Calu3 (cell line): ENCODE measurements around the gene ATP7A. TPM values are rescaled to one million over a fixed set of nuclear protein-coding genes. Genes with fewer than 3 reads are reported as not detected.
"Not testable (repeated sequence)": the region's sequence is repeated elsewhere in the genome, so short reads cannot be mapped to it uniquely, and the experiment has no call there.

Source experiments
- BruUV-seq: library from RNA; stranded (reverse); fragments of 400-500 nt; replicated peaks from 2 replicates; lab custom pipeline; 2021; lab: Mats Ljungman, UMichigan
- CTCF ChIA-PET: fragments of 300-600 bp; sonication (Branson Sonifier 250); formaldehyde crosslinking; loops from one replicate; lab custom pipeline; 2022; ENCODE audit warnings: antibody characterized with exemption; lab: Charles Lee
- DNase-seq: peaks from one replicate; pipeline ENCODE4 v3.0.0; 2022
- H3K27ac Mint-ChIP-seq: one replicate; pipeline ENCODE4 v1.8.0; 2022; ENCODE audit warnings: mixed read lengths; ENCODE audit not compliant: unreplicated experiment
- H3K27me3 Mint-ChIP-seq: one replicate; pipeline ENCODE4 v1.8.0; 2022; ENCODE audit warnings: mixed read lengths; ENCODE audit not compliant: unreplicated experiment
- H3K36me3 Mint-ChIP-seq: one replicate; pipeline ENCODE4 v1.8.0; 2022; ENCODE audit warnings: mild to moderate bottlenecking, moderate library complexity, mixed read lengths; ENCODE audit not compliant: insufficient read depth, unreplicated experiment
- H3K4me1 Mint-ChIP-seq: one replicate; pipeline ENCODE4 v1.8.0; 2022; ENCODE audit warnings: mild to moderate bottlenecking, low read depth, mixed read lengths; ENCODE audit not compliant: unreplicated experiment
- H3K4me3 Mint-ChIP-seq: one replicate; pipeline ENCODE4 v1.8.0; 2022; ENCODE audit warnings: mild to moderate bottlenecking, low read depth, moderate library complexity, mixed read lengths; ENCODE audit not compliant: unreplicated experiment
- H3K9me3 Mint-ChIP-seq: one replicate; pipeline ENCODE4 v1.8.0; 2022; ENCODE audit warnings: low read depth, mixed read lengths; ENCODE audit not compliant: unreplicated experiment
- CTCF ChIP-seq: fragments of 200-600 bp; IDR thresholded peaks from one replicate; pipeline ENCODE4 v1.8.0; 2022; ENCODE audit warnings: antibody characterized with exemption; ENCODE audit not compliant: unreplicated experiment
- intact Hi-C: fragments of 100-400 bp; cut with micrococcal nuclease; formaldehyde crosslinking; loops from one replicate; pipeline ENCODE4 v1.10.0; 2022; ENCODE audit not compliant: unreplicated experiment
- total RNA-seq: library from RNA; stranded (reverse); gene quantifications from 2 replicates; pipeline ENCODE4 v1.2.3, GENCODE V29; 2022

The ATP7A gene
- total RNA-seq, 1 experiment from 2014 or later, result 15.2 TPM

GRCh38 chrX:78048052-78048451, 137.6 kb downstream of the ATP7A start:
- CTCF ChIA-PET, result no interaction called here
- DNase-seq, result no peak
- no peaks in the 10 kb centered on the region for H3K36me3 Mint-ChIP-seq
- intact Hi-C loops, result no loop called here
- no peaks in the 10 kb centered on the region for H3K4me1 Mint-ChIP-seq
- H3K27ac Mint-ChIP-seq, result no peak overlapping the region
- no peak for TF ChIP-seq CTCF
- no peaks in the 10 kb centered on the region for H3K27me3 Mint-ChIP-seq
- H3K9me3 Mint-ChIP-seq, result no peaks in the 10 kb centered on the region
- no TSS peak for BruUV-seq
- H3K4me3 Mint-ChIP-seq, result no peak overlapping the region

GRCh38 chrX:78063687-78064086, 153.2 kb downstream of the ATP7A start:
- intact Hi-C loops, result no loop called here
- BruUV-seq, result no TSS peak
- Mint-ChIP-seq H3K27me3 (no peaks in the 10 kb centered on the region), H3K4me3 (no peak overlapping the region), H3K9me3 (no peaks in the 10 kb centered on the region), H3K27ac (peak overlapping the region; percentile 94), H3K4me1 (peaks cover 52% of the 10 kb centered on the region), H3K36me3 (peaks cover 27% of the 10 kb centered on the region)
- no peak for TF ChIP-seq CTCF
- no peak for DNase-seq
- CTCF ChIA-PET, result no interaction called here

- no peak for DNase-seq
- intact Hi-C loops, result no loop called here
- Mint-ChIP-seq H3K27ac (peak overlapping the region; percentile 94), H3K27me3 (no peaks in the 10 kb centered on the region), H3K9me3 (no peaks in the 10 kb centered on the region), H3K4me3 (no peak overlapping the region), H3K4me1 (peaks cover 57% of the 10 kb centered on the region), H3K36me3 (peaks cover 31% of the 10 kb centered on the region)
- CTCF ChIA-PET, result interaction anchor here (0.9 kb wide), 1 partner anchor 28 kb away, joined by 3 read pairs; no protein-coding TSS in a partner anchor
- no TSS peak for BruUV-seq
- no peak for TF ChIP-seq CTCF
These were observed 153.7 kb downstream of the ATP7A start for GRCh38 chrX:78064152-78064551.

- CTCF ChIA-PET, result interaction anchor here (0.9 kb wide), 1 partner anchor 27 kb away, joined by 3 read pairs; no protein-coding TSS in a partner anchor
- Mint-ChIP-seq H3K4me3 (peak overlapping the region; percentile 19), H3K27ac (peak overlapping the region; percentile 94), H3K4me1 (peaks cover 62% of the 10 kb centered on the region), H3K36me3 (peaks cover 32% of the 10 kb centered on the region)
- not testable (repeated sequence) for H3K27me3 Mint-ChIP-seq, H3K9me3 Mint-ChIP-seq, DNase-seq
- intact Hi-C loops, result loop anchor here (5.0 kb wide), 1 partner anchor 47 kb away; no protein-coding TSS in a partner anchor
- BruUV-seq, result TSS peak; percentile 80
These were observed 154.5 kb downstream of the ATP7A start for GRCh38 chrX:78064698-78065601.
